GM23338 (cell line): Measurements from ENCODE around the gene SLC9A1. TPM values are rescaled to one million over a fixed set of nuclear protein-coding genes. Genes with fewer than 3 reads are reported as not detected.

Source experiments
- ATAC-seq: fragments of 200-7000 bp; cut with Tn5 transposase; 3 replicates; pipeline ENCODE4 v1.9.1; 2020
- DNase-seq: peaks from one replicate; pipeline ENCODE4 v3.0.0-alpha.2; 2015; ENCODE audit warnings: low spot score
- H2AFZ ChIP-seq: fragments of 200-600 bp; sonication (generic); 2 replicates; pipeline ENCODE4 v1.8.0; 2016; ENCODE audit warnings: antibody characterized with exemption, mild to moderate bottlenecking, moderate library complexity
- H3F3A ChIP-seq: fragments of 200-600 bp; sonication (generic); replicated peaks from 2 replicates; pipeline ENCODE4 v1.8.0; 2017; ENCODE audit warnings: antibody characterized with exemption, mixed run types, low read depth
- H3K27ac ChIP-seq: fragments of 200-600 bp; sonication (generic); 2 replicates; pipeline ENCODE4 v1.6.1; 2016; ENCODE audit warnings: low read depth
- H3K27me3 ChIP-seq: fragments of 200-600 bp; sonication (generic); 2 replicates; pipeline ENCODE4 v1.8.0; 2016; ENCODE audit warnings: mild to moderate bottlenecking, mixed run types, moderate library complexity; ENCODE audit not compliant: insufficient read depth
- H3K36me3 ChIP-seq: fragments of 200-600 bp; sonication (generic); 2 replicates; pipeline ENCODE4 v1.8.0; 2016; ENCODE audit warnings: mild to moderate bottlenecking; ENCODE audit not compliant: insufficient read depth
- H3K4me1 ChIP-seq: fragments of 200-600 bp; sonication (generic); 2 replicates; pipeline ENCODE4 v1.8.0; 2016; ENCODE audit warnings: mild to moderate bottlenecking, moderate library complexity; ENCODE audit not compliant: insufficient read depth
- H3K4me2 ChIP-seq: fragments of 200-600 bp; sonication (generic); 2 replicates; pipeline ENCODE4 v1.7.1; 2017; ENCODE audit warnings: mixed run types
- H3K4me3 ChIP-seq: fragments of 200-600 bp; sonication (generic); 2 replicates; pipeline ENCODE4 v1.6.1; 2016; ENCODE audit warnings: mixed run types
- H3K79me2 ChIP-seq: fragments of 200-600 bp; sonication (generic); replicated peaks from 2 replicates; pipeline ENCODE4 v1.8.0; 2017; ENCODE audit warnings: mild to moderate bottlenecking; ENCODE audit not compliant: insufficient read depth
- H3K9me2 ChIP-seq: fragments of 200-600 bp; sonication (generic); 2 replicates; pipeline ENCODE4 v1.8.0; 2017; ENCODE audit not compliant: insufficient read depth
- H4K20me1 ChIP-seq: fragments of 200-600 bp; sonication (generic); replicated peaks from 2 replicates; pipeline ENCODE4 v1.8.0; 2017; ENCODE audit warnings: mild to moderate bottlenecking; ENCODE audit not compliant: insufficient read depth
- H3K27ac Mint-ChIP-seq: 2 replicates; pipeline ENCODE4 v1.8.0; 2020; ENCODE audit warnings: inconsistent platforms, mild to moderate bottlenecking, moderate library complexity, mixed read lengths
- H3K27me3 Mint-ChIP-seq: 3 replicates; pipeline ENCODE4 v1.8.0; 2022; ENCODE audit warnings: low read depth, mild to moderate bottlenecking, moderate library complexity, mixed read lengths, inconsistent platforms; ENCODE audit not compliant: insufficient read depth, poor library complexity
- H3K36me3 Mint-ChIP-seq: 3 replicates; pipeline ENCODE4 v1.8.0; 2021; ENCODE audit warnings: low read depth, mild to moderate bottlenecking, inconsistent platforms, moderate library complexity, mixed read lengths
- H3K4me1 Mint-ChIP-seq: 3 replicates; pipeline ENCODE4 v1.8.0; 2020; ENCODE audit warnings: mild to moderate bottlenecking, inconsistent platforms, mixed read lengths
- H3K4me3 Mint-ChIP-seq: 3 replicates; pipeline ENCODE4 v1.8.0; 2021; ENCODE audit warnings: moderate library complexity, mild to moderate bottlenecking, inconsistent platforms, mixed read lengths
- H3K9me3 Mint-ChIP-seq: 3 replicates; pipeline ENCODE4 v1.8.0; 2020; ENCODE audit warnings: moderate library complexity, mild to moderate bottlenecking, inconsistent platforms, mixed read lengths
- CREB1 ChIP-seq: fragments of 250-450 bp; sonication (Bioruptor Pico); IDR thresholded peaks from 2 replicates; pipeline ENCODE4 v1.5.0; 2020; ENCODE audit warnings: low read depth, mild to moderate bottlenecking, moderate library complexity
- CTCF ChIP-seq, 2 experiments: fragments of 200-600 bp in 1 of 2; sonication (generic) in 1 of 2; conservative IDR thresholded peaks; 2 replicates each; pipeline versions ENCODE4 v1.5.1 to v1.6.1; 2016 to 2017; ENCODE audit warnings: antibody characterized with exemption in 2 of 2, low read depth in 2 of 2, mild to moderate bottlenecking in 2 of 2, moderate library complexity in 1 of 2
- EZH2 ChIP-seq: fragments of 200-600 bp; sonication (generic); IDR thresholded peaks from one replicate; pipeline ENCODE4 v1.8.0; 2017; ENCODE audit warnings: antibody characterized with exemption, mild to moderate bottlenecking, low read depth; ENCODE audit not compliant: unreplicated experiment
- POLR2AphosphoS5 ChIP-seq: IDR thresholded peaks from 2 replicates; pipeline ENCODE4 v1.6.1; 2016; ENCODE audit warnings: antibody characterized with exemption, low read depth
- ZNF331 ChIP-seq: fragments of 250-450 bp; sonication (Bioruptor Pico); IDR thresholded peaks from 2 replicates; pipeline ENCODE4 v1.5.0; 2020; ENCODE audit warnings: low read depth, mild to moderate bottlenecking, moderate library complexity
- long read RNA-seq: library from polyadenylated mRNA; unstranded; transcript quantifications from one replicate; pipeline ENCODE4 v2.0.0, GENCODE V29; 2020; ENCODE audit not compliant: unreplicated experiment
- polyA plus RNA-seq: library from polyadenylated mRNA; unstranded; fragments of >200 nt; fragmentation: Nextera tagmentation; extraction: Ambion mirVana; gene quantifications from 2 replicates; pipeline ENCODE4 v1.2.1, GENCODE V29; 2016
- total RNA-seq: library from RNA; depleted of rRNA; stranded (reverse); fragments of >200 nt; shearing (Covaris generic); gene quantifications from 2 replicates; pipeline ENCODE4 v1.2.3, GENCODE V29; 2014; rRNA removed
- TF ChIP-seq, protein P1 (sequence below): fragments of 250-450 bp; sonication (Bioruptor Pico); IDR thresholded peaks from 2 replicates; pipeline ENCODE4 v1.5.0; 2020; ENCODE audit warnings: mild to moderate bottlenecking, moderate library complexity

The SLC9A1 gene
- total RNA-seq (22.3 and 23.3 TPM in 2 replicates), polyA plus RNA-seq (10.4 and 10.5 TPM in 2 replicates)
- long read RNA-seq, partial matches to known transcripts: 0 of 2 reads
- long read RNA-seq, other reads (novel, unspliced or antisense): 2 of 2 reads

DNA sequence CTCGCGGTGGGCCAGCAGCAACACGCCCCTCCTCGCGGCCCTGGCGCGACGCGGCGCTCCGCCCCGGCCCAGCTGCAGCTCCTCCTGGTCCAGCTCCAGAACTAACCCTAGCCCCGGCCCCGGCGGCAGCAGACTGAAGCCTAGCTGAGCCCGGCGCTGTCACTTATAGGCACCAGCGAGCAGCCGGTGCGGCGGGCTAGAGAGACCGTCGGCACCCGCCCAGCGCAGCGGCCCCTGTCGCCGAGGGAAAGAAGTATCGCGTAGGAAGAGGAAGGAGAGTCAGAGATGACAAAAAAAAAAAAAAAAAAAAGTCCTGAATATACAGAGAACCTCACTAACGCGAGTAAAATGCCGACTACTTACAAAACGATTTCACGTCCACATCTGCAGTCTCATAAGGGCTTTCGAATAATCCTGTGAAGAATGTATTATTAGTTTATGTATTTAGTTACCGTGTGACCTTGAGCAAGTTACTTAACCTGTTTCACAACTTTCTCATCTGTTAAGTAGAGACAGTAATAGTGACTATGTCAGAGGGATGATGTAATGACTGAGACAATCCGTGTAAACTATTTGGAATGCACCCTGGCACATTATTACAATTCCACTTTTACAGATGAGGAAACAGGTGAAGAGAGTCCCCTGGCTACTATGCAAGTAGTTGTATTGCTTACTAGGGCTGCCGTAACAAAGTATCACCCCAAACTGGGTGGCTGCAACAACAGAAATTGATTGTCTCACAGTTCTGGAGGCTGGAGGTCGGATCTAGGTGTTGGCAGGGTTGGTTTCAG lies at the start of gene SLC9A1:
Gene SLC9A1 (minus strand): TSS at position 135 of the 791 bp plus-strand sequence. CDS start 791 bp downstream, outside the sequence.
- TF ChIP-seq CREB1 (CRISPR knock-in tag) (peak; percentile 79), EZH2 (no peak), POLR2AphosphoS5 (peak; percentile 98), ZNF331 (CRISPR knock-in tag) (no peak), CTCF (conservative IDR thresholded peaks at IDR 0.05; ENCODE audit: low read depth in 2 of 2) (peak; percentile 71 to 78)
- TF ChIP-seq, protein P1, sequence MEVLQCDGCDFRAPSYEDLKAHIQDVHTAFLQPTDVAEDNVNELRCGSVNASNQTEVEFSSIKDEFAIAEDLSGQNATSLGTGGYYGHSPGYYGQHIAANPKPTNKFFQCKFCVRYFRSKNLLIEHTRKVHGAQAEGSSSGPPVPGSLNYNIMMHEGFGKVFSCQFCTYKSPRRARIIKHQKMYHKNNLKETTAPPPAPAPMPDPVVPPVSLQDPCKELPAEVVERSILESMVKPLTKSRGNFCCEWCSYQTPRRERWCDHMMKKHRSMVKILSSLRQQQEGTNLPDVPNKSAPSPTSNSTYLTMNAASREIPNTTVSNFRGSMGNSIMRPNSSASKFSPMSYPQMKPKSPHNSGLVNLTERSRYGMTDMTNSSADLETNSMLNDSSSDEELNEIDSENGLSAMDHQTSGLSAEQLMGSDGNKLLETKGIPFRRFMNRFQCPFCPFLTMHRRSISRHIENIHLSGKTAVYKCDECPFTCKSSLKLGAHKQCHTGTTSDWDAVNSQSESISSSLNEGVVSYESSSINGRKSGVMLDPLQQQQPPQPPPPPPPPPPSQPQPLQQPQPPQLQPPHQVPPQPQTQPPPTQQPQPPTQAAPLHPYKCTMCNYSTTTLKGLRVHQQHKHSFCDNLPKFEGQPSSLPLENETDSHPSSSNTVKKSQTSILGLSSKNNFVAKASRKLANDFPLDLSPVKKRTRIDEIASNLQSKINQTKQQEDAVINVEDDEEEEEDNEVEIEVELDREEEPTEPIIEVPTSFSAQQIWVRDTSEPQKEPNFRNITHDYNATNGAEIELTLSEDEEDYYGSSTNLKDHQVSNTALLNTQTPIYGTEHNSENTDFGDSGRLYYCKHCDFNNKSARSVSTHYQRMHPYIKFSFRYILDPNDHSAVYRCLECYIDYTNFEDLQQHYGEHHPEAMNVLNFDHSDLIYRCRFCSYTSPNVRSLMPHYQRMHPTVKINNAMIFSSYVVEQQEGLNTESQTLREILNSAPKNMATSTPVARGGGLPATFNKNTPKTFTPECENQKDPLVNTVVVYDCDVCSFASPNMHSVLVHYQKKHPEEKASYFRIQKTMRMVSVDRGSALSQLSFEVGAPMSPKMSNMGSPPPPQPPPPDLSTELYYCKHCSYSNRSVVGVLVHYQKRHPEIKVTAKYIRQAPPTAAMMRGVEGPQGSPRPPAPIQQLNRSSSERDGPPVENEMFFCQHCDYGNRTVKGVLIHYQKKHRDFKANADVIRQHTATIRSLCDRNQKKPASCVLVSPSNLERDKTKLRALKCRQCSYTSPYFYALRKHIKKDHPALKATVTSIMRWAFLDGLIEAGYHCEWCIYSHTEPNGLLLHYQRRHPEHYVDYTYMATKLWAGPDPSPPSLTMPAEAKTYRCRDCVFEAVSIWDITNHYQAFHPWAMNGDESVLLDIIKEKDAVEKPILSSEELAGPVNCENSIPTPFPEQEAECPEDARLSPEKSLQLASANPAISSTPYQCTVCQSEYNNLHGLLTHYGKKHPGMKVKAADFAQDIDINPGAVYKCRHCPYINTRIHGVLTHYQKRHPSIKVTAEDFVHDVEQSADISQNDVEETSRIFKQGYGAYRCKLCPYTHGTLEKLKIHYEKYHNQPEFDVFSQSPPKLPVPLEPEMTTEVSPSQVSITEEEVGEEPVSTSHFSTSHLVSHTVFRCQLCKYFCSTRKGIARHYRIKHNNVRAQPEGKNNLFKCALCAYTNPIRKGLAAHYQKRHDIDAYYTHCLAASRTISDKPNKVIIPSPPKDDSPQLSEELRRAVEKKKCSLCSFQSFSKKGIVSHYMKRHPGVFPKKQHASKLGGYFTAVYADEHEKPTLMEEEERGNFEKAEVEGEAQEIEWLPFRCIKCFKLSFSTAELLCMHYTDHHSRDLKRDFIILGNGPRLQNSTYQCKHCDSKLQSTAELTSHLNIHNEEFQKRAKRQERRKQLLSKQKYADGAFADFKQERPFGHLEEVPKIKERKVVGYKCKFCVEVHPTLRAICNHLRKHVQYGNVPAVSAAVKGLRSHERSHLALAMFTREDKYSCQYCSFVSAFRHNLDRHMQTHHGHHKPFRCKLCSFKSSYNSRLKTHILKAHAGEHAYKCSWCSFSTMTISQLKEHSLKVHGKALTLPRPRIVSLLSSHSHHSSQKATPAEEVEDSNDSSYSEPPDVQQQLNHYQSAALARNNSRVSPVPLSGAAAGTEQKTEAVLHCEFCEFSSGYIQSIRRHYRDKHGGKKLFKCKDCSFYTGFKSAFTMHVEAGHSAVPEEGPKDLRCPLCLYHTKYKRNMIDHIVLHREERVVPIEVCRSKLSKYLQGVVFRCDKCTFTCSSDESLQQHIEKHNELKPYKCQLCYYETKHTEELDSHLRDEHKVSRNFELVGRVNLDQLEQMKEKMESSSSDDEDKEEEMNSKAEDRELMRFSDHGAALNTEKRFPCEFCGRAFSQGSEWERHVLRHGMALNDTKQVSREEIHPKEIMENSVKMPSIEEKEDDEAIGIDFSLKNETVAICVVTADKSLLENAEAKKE: peak; percentile 57; the same call in 1 of the 2 replicates
- Histone ChIP-seq H3K4me1 (peaks cover 18% of the 10 kb centered on the region), H3K27ac (peak within 1 kb of the TSS; percentile 78), H3K36me3 (no peaks in the 10 kb centered on the region), H3K79me2 (peaks cover 30% of the 10 kb centered on the region), H3K4me3 (peak within 1 kb of the TSS; percentile 86), H3K4me2 (peak within 1 kb of the TSS; percentile 97), H3K27me3 (no peaks in the 10 kb centered on the region), H2AFZ (peak within 1 kb of the TSS; percentile 89), H3F3A (no peaks in the 10 kb centered on the region), H3K9me2 (no peaks in the 10 kb centered on the region), H4K20me1 (no peaks in the 10 kb centered on the region; the same call in 1 of the 2 replicates)
- DNase-seq: peak; percentile 92
- Mint-ChIP-seq H3K36me3 (no peaks in the 10 kb centered on the region; the same call in 2 of the 3 replicates), H3K4me3 (peak within 1 kb of the TSS; percentile 90), H3K27me3 (peaks cover 8% of the 10 kb centered on the region), H3K9me3 (no peaks in the 10 kb centered on the region), H3K27ac (peak within 1 kb of the TSS; percentile 96), H3K4me1 (peaks cover 28% of the 10 kb centered on the region)
- ATAC-seq: peak; percentile 94
